Ectodermal cell (in vitro differentiated cells): ENCODE results near the gene CD3D.

Experiments
- H3K27ac ChIP-seq: 2 replicates; pipeline ENCODE4 v1.7.0; 2013; ENCODE audit warnings: mild to moderate bottlenecking, low read depth, low read length; ENCODE audit not compliant: insufficient read depth, poor library complexity, severe bottlenecking
- H3K27me3 ChIP-seq: 2 replicates; pipeline ENCODE4 v1.7.0; 2013; ENCODE audit warnings: mild to moderate bottlenecking, low read length; ENCODE audit not compliant: insufficient read depth, control insufficient read depth, poor library complexity, severe bottlenecking
- H3K36me3 ChIP-seq: one replicate; pipeline ENCODE4 v1.7.0; 2013; ENCODE audit warnings: low read length; ENCODE audit not compliant: control insufficient read depth, insufficient read depth
- H3K4me1 ChIP-seq: one replicate; pipeline ENCODE4 v1.7.0; 2013; ENCODE audit warnings: low read length; ENCODE audit not compliant: control insufficient read depth, insufficient read depth
- H3K4me3 ChIP-seq: 2 replicates; pipeline ENCODE4 v1.7.0; 2013; ENCODE audit warnings: low read depth, low read length, control low read depth; ENCODE audit not compliant: insufficient read depth
- H3K9me3 ChIP-seq: 2 replicates; pipeline ENCODE4 v1.7.0; 2013; ENCODE audit warnings: mild to moderate bottlenecking, low read length, moderate library complexity; ENCODE audit not compliant: control insufficient read depth
- WGBS, 2 experiments: methylation state at CpG; one replicate each; pipeline ENCODE4 v1.1.7; 2013; ENCODE audit warnings: missing lambda C conversion rate in 2 of 2; 5-methylcytosine and 5-hydroxymethylcytosine counted together

The CD3D gene

DNA sequence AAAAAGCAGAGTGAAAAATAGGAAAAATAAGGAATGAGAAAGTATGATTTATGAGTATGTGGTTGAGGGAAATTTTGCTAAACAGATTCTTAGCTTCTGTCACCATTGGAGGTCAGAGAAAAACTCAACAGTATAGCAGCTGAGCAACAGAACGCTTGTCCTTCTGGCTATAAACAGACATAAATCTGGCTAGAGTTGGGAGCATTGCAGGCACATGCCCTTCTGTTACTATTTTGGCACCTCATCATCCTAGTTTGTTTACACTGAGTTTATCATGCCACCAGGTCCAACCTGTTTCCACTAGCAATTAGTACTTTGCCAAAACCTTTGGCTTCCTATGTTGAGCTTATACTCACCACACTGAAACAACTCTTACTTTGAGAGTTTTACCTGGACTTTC lies 23.8 kb upstream of the CD3D start:
- WGBS, 2 experiments, result 93 to 94% methylated on average over 1 of the region's 1 CpG
- Histone ChIP-seq H3K36me3 (no peaks in the 10 kb centered on the region), H3K4me1 (no peaks in the 10 kb centered on the region), H3K4me3 (no peak overlapping the region), H3K27me3 (no peaks in the 10 kb centered on the region), H3K27ac (no peak overlapping the region), H3K9me3 (no peaks in the 10 kb centered on the region)

DNA sequence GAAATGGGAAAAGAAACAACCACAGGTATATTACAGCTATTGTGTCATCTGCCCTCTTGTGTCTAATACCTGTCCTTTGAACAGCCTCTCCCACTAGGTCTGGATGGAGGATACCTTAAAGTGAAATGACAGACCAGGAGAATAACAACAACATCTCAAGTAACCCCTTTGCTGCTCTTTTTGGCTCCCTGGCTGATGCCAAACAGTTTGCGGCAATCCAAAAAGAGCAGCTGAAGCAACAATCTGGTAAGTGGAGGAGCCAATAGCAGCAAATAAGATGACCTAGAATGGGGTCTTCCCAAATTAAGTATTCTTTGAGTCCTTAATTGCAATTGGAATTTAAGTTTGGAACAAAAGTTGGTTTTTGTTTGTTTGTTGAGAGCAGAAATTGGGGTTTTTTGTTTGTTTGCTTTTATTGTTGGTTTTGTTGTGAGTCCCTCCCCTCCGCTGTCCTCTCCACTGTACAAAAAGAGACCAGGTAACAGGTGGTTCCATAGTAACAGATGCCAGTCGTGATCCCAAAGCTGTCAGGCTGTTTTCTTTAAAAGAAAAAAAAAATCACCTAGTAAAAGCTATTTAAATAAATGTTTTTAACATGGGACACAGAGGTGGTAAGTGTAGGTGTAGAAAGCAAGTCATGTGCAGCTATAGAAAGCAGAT lies 22.6 kb upstream of the CD3D start:
- Histone ChIP-seq H3K27me3 (no peaks in the 10 kb centered on the region), H3K27ac (no peak overlapping the region), H3K9me3 (no peaks in the 10 kb centered on the region), H3K4me1 (peaks cover 6% of the 10 kb centered on the region), H3K36me3 (no peaks in the 10 kb centered on the region), H3K4me3 (no peak overlapping the region)
- WGBS, 2 experiments, result 90 to 100% methylated on average over 2 to 3 of the region's 3 CpGs

DNA sequence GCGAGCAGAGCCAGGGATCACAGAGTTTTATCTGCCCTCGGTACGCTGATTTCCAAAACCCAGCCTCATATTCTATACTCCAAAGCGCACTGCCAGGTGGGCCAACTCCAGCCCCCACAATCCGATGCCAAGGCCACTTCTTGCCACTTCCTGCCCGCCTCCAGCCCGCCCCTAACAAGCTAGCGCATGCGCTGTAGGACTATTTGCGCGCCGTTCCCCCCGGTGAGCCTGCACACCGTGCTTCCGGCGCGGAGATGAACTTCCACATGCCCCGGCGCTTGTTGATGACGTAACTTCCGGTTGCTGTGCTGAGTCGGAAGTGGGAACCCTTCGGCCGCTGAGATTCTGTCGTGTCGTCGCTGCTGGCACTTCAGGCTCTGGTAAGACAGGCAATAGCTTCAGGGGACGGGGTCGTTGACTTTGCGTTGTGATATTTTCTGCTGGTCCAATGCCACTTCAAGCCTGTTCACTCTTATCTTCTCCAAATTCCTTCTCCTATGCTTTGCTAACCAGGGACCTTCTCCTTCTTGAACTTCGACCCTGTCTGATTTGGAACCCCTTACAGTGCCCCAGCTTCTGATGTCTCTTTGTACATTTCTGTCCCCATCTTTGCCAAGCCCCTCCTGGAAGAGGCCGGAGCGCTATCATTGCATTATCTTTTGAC lies 16.9 kb upstream of the CD3D start, which contains the start of gene UBE4A:
TSS of gene UBE4A (plus strand) at position 306 of the 664 bp plus-strand sequence. CDS start 5,481 bp downstream, outside the sequence.
- WGBS, 2 experiments, result 10 to 11% methylated on average over 33 of the region's 33 CpGs

DNA sequence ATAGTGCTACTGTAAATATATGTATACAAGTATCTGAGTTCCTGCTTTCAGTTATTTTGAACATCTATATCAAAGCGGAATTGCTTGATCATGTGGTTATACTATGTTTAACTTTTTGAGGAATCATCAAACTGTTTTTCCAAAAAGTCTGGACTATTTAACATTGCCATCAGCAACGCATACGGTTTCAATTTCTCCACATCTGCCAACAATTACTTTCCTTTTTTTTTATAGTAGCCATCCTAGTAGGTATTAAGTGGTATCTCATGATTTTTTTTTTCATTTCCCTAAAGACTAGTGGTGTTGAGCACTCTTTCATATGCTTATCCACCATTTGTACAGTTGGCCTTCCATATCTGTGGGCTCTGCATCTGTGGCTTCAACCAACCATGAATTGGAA lies 15.6 kb upstream of the CD3D start:
- Histone ChIP-seq H3K27ac (no peak overlapping the region), H3K4me3 (no peak overlapping the region), H3K36me3 (no peaks in the 10 kb centered on the region), H3K9me3 (no peaks in the 10 kb centered on the region), H3K27me3 (peaks cover 18% of the 10 kb centered on the region), H3K4me1 (peaks cover 7% of the 10 kb centered on the region)
- 69% methylated on average over 3 of the region's 3 CpGs for WGBS, 2 experiments

More for the DNA sequence above, 16.9 kb upstream of the CD3D start, which contains the start of gene UBE4A:
- Histone ChIP-seq H3K4me3 (peak within 1 kb of the TSS; percentile 96), H3K36me3 (no peaks in the 10 kb centered on the region), H3K27ac (no peak within 1 kb of the TSS), H3K27me3 (peaks cover 18% of the 10 kb centered on the region), H3K9me3 (no peaks in the 10 kb centered on the region), H3K4me1 (peaks cover 7% of the 10 kb centered on the region)

DNA sequence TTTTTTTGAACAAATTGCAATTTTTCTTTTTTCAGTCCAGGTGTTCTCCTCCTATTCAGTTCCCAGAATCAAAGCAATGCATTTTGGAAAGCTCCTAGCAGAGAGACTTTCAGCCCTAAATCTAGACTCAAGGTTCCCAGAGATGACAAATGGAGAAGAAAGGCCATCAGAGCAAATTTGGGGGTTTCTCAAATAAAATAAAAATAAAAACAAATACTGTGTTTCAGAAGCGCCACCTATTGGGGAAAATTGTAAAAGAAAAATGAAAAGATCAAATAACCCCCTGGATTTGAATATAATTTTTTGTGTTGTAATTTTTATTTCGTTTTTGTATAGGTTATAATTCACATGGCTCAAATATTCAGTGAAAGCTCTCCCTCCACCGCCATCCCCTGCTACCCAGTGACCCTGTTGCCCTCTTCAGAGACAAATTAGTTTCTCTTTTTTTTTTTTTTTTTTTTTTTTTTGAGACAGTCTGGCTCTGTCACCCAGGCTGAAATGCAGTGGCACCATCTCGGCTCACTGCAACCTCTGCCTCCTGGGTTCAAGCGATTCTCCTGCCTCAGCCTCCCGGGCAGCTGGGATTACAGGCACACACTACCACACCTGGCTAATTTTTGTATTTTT lies 10.7 kb upstream of the CD3D start:
- Histone ChIP-seq H3K4me3 (no peak overlapping the region), H3K27me3 (peaks cover 28% of the 10 kb centered on the region)
- WGBS, 2 experiments, result 20 to 31% methylated on average over 4 to 5 of the region's 6 CpGs

DNA sequence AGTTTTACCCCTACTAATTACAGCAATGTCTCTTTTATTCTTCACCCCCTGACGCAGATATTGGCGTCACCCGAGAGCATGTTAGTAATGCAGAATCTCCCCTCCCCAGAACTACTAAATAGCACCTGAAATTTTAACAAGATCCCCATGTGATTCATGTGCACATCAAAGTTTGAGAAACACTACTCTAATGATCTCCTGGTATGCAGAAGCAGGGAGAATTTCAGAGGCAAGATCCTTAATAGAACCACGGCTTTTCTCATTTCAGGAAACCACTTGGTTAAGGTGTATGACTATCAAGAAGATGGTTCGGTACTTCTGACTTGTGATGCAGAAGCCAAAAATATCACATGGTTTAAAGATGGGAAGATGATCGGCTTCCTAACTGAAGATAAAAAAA lies 7.0 kb upstream of the CD3D start:
- 93% methylated on average over 6 of the region's 6 CpGs for WGBS, 2 experiments
- H3K9me3 ChIP-seq, result no peaks in the 10 kb centered on the region
- H3K4me3 ChIP-seq, result no peak overlapping the region
- H3K36me3 ChIP-seq, result no peaks in the 10 kb centered on the region
- no peaks in the 10 kb centered on the region for H3K4me1 ChIP-seq
- H3K27me3 ChIP-seq, result peaks cover 25% of the 10 kb centered on the region
- no peak overlapping the region for H3K27ac ChIP-seq

More for the DNA sequence above, 10.7 kb upstream of the CD3D start:
- no peak overlapping the region for H3K27ac ChIP-seq
- no peaks in the 10 kb centered on the region for H3K9me3 ChIP-seq
- no peaks in the 10 kb centered on the region for H3K36me3 ChIP-seq
- no peaks in the 10 kb centered on the region for H3K4me1 ChIP-seq

DNA sequence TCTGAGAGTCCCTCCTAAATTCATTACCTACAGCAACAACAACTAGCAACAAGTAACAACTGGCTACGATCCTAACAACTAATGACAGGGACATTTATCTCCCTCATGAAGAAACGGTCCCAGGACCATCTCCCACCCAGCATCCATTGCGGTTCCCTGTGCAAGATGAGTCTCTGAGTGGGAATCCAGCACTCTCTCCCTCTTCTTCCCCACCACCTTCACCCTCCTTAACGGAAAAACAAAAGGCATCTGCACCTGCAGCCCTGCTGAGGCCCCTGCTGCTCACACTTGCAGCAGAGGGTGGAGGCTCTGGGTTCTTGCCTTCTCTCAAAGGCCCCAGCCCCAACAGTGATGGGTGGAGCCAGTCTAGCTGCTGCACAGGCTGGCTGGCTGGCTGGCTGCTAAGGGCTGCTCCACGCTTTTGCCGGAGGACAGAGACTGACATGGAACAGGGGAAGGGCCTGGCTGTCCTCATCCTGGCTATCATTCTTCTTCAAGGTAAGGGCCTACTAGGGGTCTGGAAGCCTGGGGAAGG lies 1.5 kb upstream of the CD3D start, which contains the start of gene CD3G:
TSS of gene CD3G (plus strand) at position 364 of the 535 bp plus-strand sequence. CDS start at position 444, 80 bp downstream.
- no peak within 1 kb of the TSS for H3K4me3 ChIP-seq
- 85 to 88% methylated on average over 6 of the region's 6 CpGs for WGBS, 2 experiments
- no peak within 1 kb of the TSS for H3K27ac ChIP-seq
- H3K9me3 ChIP-seq, result no peaks in the 10 kb centered on the region
- H3K27me3 ChIP-seq, result peaks cover 17% of the 10 kb centered on the region
- H3K36me3 ChIP-seq, result no peaks in the 10 kb centered on the region
- no peaks in the 10 kb centered on the region for H3K4me1 ChIP-seq

DNA sequence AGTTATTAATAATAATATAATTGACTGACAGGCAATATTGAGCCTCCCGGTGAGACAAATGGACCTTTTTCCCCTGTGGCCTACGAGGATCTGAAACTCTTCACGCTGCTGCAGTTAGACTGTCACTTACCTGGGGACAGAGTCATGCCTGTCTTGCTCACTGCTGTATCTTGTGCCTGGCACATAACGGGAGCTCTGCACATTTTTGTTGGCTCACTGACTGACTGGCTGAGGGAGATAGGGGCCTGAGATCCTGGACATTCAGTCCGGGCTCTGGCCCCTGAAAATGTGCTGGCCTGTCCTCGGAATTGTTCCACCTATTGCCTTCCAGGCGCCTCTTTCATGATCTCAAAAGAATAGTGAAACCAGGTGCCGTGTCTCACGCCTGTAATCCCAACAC lies 743 bp upstream of the CD3D start:
- no peak overlapping the region for H3K4me3 ChIP-seq
- H3K4me1 ChIP-seq, result no peaks in the 10 kb centered on the region
- H3K27me3 ChIP-seq, result peaks cover 12% of the 10 kb centered on the region
- no peaks in the 10 kb centered on the region for H3K9me3 ChIP-seq
- 76 to 84% methylated on average over 9 of the region's 9 CpGs for WGBS, 2 experiments
- H3K27ac ChIP-seq, result no peak overlapping the region
- H3K36me3 ChIP-seq, result no peaks in the 10 kb centered on the region

DNA sequence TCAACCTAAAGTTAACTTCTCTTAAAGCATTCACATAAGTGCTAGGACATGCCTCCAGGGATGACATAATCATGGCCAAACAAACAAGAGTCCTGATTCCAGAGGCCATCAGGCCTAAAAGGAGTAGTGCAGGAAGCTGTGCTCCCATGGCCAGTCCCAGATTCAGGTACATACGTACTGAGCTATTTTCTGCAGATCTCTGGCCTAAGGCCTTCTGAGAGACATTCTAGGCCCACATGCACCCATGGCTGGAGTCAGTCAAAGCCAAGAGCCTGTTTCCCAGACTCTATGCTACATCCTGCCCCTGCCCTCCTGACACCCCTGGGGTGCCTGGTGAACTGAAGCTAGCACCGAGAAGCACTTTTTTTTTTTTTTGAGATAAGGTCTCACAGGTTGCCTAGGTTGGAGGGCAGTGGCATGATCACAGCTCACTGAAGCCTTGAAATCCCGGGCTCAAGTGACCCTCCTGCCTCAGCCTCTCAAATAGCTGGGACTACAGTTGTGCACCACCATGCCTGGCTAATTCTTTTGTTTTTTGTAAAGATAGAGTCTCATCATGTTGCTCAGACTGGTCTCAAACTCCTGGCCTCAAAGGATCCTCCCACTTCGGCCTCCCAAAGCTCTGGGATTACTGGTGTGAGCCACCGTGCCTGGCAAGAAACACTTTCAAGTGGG lies 553 bp downstream of the CD3D start:
- Histone ChIP-seq H3K4me1 (no peaks in the 10 kb centered on the region), H3K27me3 (peaks cover 10% of the 10 kb centered on the region), H3K9me3 (no peaks in the 10 kb centered on the region), H3K36me3 (no peaks in the 10 kb centered on the region), H3K4me3 (no peak overlapping the region), H3K27ac (no peak overlapping the region)
- WGBS, 2 experiments, result 90 to 91% methylated on average over 5 of the region's 5 CpGs
